K562 (cell line): ENCODE results near the gene DRAXIN. TPM values are rescaled to one million over a fixed set of nuclear protein-coding genes. Genes with fewer than 3 reads are reported as not detected.

Source experiments
- CBX1 ChIP-seq: sonication (generic); IDR thresholded peaks from 2 replicates; pipeline ENCODE4 v1.6.1; 2016; ENCODE audit warnings: antibody characterized with exemption, low read depth, mild to moderate bottlenecking
- DDX20 ChIP-seq: fragments of 450-650 bp; IDR thresholded peaks from 2 replicates; pipeline ENCODE4 v1.6.1; 2016; ENCODE audit warnings: missing genetic modification characterization, low read depth, mild to moderate bottlenecking, missing compliant biosample characterization, moderate library complexity
- DIDO1 ChIP-seq: fragments of 450-650 bp; IDR thresholded peaks from 2 replicates; pipeline ENCODE4 v1.6.1; 2016; ENCODE audit warnings: low read depth, missing biosample characterization, missing genetic modification characterization
- GTF3C2 ChIP-seq: IDR thresholded peaks from 3 replicates; pipeline ENCODE4 v1.6.1; 2011; ENCODE audit warnings: borderline replicate concordance, mild to moderate bottlenecking, moderate library complexity; ENCODE audit not compliant: insufficient read length; ENCODE audit errors: extremely low read depth
- HBP1 ChIP-seq: fragments of 450-650 bp; formaldehyde crosslinking; IDR thresholded peaks from 2 replicates; pipeline ENCODE4 v1.4.0; 2022; ENCODE audit warnings: missing genetic modification characterization
- KDM1A ChIP-seq, 2 experiments: fragments of 450-650 bp; IDR thresholded peaks; 2 replicates each; pipeline ENCODE4 v1.6.1; 2016; ENCODE audit warnings: mild to moderate bottlenecking in 2 of 2
- NFIX ChIP-seq: fragments of 250-450 bp; sonication (Bioruptor Pico); IDR thresholded peaks from 2 replicates; pipeline ENCODE4 v1.4.0; 2020; ENCODE audit warnings: low read depth, mild to moderate bottlenecking, moderate library complexity
- NUFIP1 ChIP-seq: fragments of 450-650 bp; IDR thresholded peaks from 2 replicates; pipeline ENCODE4 v1.6.1; 2018; ENCODE audit not compliant: partially characterized antibody
- PRDM10 ChIP-seq: fragments of 450-650 bp; IDR thresholded peaks from 2 replicates; pipeline ENCODE4 v1.6.1; 2018; ENCODE audit not compliant: partially characterized antibody
- PYGO2 ChIP-seq: fragments of 450-650 bp; IDR thresholded peaks from 2 replicates; pipeline ENCODE4 v1.6.1; 2016; ENCODE audit warnings: mild to moderate bottlenecking, missing genetic modification characterization, moderate library complexity, missing compliant biosample characterization
- STAT6 ChIP-seq: sonication (generic); formaldehyde crosslinking; IDR thresholded peaks from 2 replicates; pipeline ENCODE4 v1.8.1; 2023; ENCODE audit warnings: mild to moderate bottlenecking, missing genetic modification reagents
- ZC3H11A ChIP-seq: IDR thresholded peaks from 2 replicates; pipeline ENCODE4 v1.6.1; 2012; ENCODE audit warnings: low read depth, low read length, improper control_type of control experiment
- ZNF507 ChIP-seq: conservative IDR thresholded peaks from 2 replicates; pipeline ENCODE4 v1.6.1; 2017; ENCODE audit warnings: missing genetic modification characterization, missing compliant biosample characterization
- ZNF561 ChIP-seq: fragments of 450-650 bp; formaldehyde crosslinking; conservative IDR thresholded peaks from 2 replicates; pipeline ENCODE4 v1.4.0; 2020; ENCODE audit warnings: mild to moderate bottlenecking, moderate library complexity
- ZNF717 ChIP-seq: fragments of 250-450 bp; sonication (Bioruptor Pico); IDR thresholded peaks from 2 replicates; pipeline ENCODE4 v1.5.0; 2021
- polyA plus RNA-seq, 8 experiments: library from polyadenylated mRNA; depleted of rRNA in 4 of 8; stranded (reverse) in 5 of 8; unstranded in 3 of 8; fragments of >200 nt; fragmentation: Nextera tagmentation in 2 of 8; fragmentation: Illumina TruSeq in 1 of 8; extraction: Ambion mirVana in 2 of 8; extraction: Trizol in 1 of 8; gene quantifications; 2 replicates each; pipeline versions ENCODE4 v1.2.1 to v1.2.3, GENCODE V29; 2011 to 2014; ENCODE audit warnings: inconsistent platforms in 1 of 8, missing spikeins in 1 of 8
- total RNA-seq, 7 experiments: library from RNA; depleted of rRNA in 6 of 7; stranded (reverse); fragments of >200 nt in 6 of 7; fragmentation: Illumina TruSeq in 2 of 7; extraction: Trizol in 2 of 7; gene quantifications; 2 replicates each; pipeline versions ENCODE4 v1.2.1 to v1.2.3, GENCODE V29; 2011 to 2021; ENCODE audit warnings: low replicate concordance in 1 of 7

Gene DRAXIN
- total and polyA plus RNA-seq, 9 of the 15 experiments (the other 6 are each of a cell fraction or from before 2014, with no cell fraction given): 0.01 to 0.04 (median 0.01) TPM; not detected in 6

- TF ChIP-seq ZNF561 (CRISPR knock-in tag) (no peak), GTF3C2 (no peak), DDX20 (tag) (no peak), NFIX (CRISPR knock-in tag) (no peak), ZNF507 (no peak), CBX1 (0 out of 2 replicates have a peak, but pooled peaks have one; percentile 40), KDM1A (IDR thresholded peaks at IDR 0.05) (peak; percentile 79 to 82), DIDO1 (tag) (no peak), STAT6 (no peak), ZNF717 (CRISPR knock-in tag) (no peak), NUFIP1 (no peak), PRDM10 (no peak), ZC3H11A (no peak), HBP1 (no peak), PYGO2 (tag) (no peak)
Observed at GRCh38 chr1:11671544-11672286, 19.8 kb upstream of the DRAXIN start (continued).
